Mammary epithelial cell (primary cell): ENCODE data around the gene KRTAP5-1.
"Not testable (repeated sequence)": the region's sequence is repeated elsewhere in the genome, so short reads cannot be mapped to it uniquely, and the experiment has no call there.

Source experiments
- EZH2 ChIP-seq: IDR thresholded peaks from 2 replicates; pipeline ENCODE4 v1.6.1; 2012; ENCODE audit warnings: low read length, inconsistent platforms, borderline replicate concordance
- TF ChIP-seq, protein P1 (sequence below), 2 donors: IDR thresholded peaks in 1 of 2; conservative IDR thresholded peaks in 1 of 2; 2 replicates each; pipeline ENCODE4 v1.5.1; 2011 to 2012; ENCODE audit warnings: inconsistent platforms in 2 of 2, low read length in 2 of 2, mild to moderate bottlenecking in 2 of 2, control low read depth in 1 of 2, low read depth in 1 of 2; ENCODE audit not compliant: insufficient read depth in 1 of 2; ENCODE audit errors: extremely low read depth in 1 of 2

DNA sequence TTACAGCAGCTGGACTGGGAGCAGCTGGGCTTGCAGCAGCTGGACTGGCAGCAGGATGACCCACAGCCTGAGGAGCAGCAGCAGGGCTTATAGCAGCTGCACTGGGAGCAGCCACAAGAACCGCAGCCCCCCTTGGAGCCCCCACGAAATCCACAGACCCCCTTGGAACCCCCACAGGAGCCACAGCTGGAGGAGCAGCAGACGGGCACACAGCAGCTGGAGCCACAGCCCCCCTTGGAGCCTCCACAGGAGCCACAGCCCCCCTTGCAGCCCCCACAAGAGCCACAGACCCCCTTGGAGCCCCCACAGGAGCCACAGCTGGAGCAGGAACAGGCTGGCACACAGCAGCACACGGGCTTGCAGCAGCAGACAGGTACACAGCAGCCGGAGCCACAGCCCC lies 22.8 kb upstream of the KRTAP5-1 start:
- TF ChIP-seq, protein P1, sequence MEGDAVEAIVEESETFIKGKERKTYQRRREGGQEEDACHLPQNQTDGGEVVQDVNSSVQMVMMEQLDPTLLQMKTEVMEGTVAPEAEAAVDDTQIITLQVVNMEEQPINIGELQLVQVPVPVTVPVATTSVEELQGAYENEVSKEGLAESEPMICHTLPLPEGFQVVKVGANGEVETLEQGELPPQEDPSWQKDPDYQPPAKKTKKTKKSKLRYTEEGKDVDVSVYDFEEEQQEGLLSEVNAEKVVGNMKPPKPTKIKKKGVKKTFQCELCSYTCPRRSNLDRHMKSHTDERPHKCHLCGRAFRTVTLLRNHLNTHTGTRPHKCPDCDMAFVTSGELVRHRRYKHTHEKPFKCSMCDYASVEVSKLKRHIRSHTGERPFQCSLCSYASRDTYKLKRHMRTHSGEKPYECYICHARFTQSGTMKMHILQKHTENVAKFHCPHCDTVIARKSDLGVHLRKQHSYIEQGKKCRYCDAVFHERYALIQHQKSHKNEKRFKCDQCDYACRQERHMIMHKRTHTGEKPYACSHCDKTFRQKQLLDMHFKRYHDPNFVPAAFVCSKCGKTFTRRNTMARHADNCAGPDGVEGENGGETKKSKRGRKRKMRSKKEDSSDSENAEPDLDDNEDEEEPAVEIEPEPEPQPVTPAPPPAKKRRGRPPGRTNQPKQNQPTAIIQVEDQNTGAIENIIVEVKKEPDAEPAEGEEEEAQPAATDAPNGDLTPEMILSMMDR (conservative IDR thresholded peaks at IDR 0.05 in 1 of 2, IDR thresholded peaks at IDR 0.05 in 1 of 2; ENCODE audit: extremely low read depth in 1 of 2, insufficient read depth in 1 of 2, low read depth in 1 of 2, low read length in 2 of 2), result not testable (repeated sequence)
- not testable (repeated sequence) for TF ChIP-seq EZH2
